NCI-H2029 (cell line): ENCODE results near the gene TH.
A peak's percentile ranks its signal among the peaks of the same experiment; 100 is the strongest.

ENCODE experiments used
- DNase-seq: peaks from one replicate; lab custom pipeline; 2025; lab: John Stamatoyannopoulos, UW

Gene TH

DNA sequence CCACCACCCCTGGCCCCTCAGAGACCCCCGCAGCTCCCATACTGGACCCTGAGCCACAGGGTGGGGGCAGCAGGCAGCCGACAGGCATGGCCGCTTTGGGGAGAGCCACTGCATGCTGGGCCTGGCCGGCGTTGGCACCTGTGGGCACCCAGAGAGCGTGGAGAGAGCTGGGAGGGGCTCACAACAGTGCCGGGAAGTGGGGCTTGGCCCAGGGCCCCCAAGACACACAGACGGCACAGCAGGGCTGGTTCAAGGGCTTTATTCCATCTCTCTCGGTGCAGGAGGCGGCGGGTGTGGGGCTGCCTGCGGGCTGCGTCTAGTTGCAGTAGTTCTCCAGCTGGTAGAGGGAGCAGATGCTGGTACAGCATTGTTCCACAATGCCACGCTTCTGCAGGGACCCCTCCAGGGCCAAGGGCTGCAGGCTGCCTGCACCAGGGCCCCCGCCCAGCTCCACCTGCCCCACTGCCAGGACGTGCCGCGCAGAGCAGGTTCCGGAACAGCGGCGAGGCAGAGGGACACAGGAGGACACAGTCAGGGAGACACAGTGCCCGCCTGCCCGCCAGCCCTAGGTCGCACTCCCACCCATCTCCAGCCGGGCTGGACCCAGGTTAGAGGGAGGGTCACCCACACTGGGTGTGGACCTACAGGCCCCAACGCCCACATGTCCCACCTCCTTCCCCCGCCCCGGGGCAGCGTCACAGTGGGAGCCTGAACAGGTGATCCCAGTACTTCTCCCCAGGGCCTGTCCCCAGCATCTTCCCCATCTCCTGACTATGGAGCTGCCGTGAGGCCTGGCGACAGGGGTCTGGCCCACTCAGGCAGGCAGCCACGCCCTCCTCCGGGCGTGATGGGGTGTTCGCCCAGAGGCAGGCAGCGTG, 11.8 kb downstream of the TH start:
- DNase-seq = no peak

DNA sequence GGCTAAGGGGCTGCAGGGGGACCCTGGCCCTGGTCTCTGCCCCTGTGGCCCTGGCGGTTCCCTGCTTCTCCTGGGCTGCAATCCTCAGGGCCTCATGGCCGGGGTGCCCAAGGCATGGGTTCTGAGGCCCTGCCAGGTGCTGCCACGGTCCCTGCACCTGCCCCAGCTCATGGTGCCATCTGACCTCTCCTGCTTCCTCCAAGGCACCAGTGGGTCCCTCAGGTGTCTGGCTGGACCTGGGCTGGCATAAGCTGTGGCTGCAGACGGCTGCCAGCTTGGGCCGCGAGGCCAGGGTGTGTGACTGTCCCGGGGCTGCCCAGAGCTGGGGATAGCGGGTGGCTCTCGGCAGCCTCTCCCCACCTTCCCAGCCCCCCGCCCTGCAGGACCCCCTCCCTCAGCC, 12.6 kb downstream of the TH start:
- DNase-seq = no peak

DNA sequence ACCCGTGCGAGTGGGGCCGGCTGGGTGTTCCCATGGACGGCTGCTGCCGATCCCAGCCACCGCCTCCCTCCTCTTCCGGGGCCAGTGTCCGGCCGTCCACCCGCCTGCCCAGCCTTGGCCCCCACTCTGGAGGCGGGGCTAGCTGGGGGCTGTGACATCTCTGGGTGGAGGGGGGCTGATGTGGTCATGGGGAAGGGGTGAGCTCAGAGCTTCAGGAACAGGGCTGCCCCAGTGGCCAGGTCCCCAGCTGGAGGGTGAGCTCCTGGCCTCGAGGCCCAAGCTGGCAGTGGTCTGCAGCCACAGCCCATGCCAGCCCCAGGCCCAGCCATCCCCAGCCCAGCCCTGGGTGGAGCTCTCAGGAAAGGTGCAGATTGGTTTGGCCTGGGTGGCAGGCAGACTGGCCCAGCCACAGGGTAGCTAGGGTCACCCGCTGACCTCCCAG, 13.3 kb downstream of the TH start:
- DNase-seq = no peak

DNA sequence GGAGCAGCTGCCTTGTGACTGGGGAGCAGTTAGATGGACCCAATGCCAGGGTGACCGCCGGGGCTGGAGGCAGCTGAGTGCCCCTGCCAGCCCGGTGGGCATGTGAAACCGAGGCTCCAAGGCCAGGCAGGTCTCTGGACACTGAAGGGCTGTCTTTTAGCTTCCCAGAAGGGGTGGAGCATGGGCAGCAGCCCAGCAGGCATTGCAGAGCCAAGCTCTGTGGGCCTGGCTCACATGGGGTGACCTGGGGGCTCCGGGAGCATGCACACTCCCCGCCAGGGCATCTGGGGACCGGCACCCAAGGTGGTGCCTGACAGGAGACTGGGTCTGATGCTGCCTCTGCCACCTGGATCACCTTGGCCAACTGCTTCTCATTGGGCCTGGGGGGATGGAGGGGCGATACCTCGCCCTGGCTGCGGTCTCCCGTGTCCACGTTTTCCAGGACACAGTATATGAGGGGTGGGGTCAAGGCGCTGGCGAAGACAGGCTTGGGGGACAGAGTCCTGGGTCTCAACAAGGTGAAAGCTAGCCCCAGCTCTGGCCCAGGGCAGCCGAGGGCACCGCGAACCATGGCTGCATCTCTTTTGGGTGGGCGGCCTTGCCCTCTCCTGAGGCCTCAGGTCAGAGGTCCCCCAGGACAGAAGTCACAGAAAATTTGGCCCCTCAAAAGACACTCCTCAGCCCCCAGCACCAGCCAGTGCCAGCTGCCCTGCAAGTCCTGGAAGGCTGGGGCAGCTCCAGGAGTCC, 14.1 kb downstream of the TH start:
- no peak for DNase-seq

DNA sequence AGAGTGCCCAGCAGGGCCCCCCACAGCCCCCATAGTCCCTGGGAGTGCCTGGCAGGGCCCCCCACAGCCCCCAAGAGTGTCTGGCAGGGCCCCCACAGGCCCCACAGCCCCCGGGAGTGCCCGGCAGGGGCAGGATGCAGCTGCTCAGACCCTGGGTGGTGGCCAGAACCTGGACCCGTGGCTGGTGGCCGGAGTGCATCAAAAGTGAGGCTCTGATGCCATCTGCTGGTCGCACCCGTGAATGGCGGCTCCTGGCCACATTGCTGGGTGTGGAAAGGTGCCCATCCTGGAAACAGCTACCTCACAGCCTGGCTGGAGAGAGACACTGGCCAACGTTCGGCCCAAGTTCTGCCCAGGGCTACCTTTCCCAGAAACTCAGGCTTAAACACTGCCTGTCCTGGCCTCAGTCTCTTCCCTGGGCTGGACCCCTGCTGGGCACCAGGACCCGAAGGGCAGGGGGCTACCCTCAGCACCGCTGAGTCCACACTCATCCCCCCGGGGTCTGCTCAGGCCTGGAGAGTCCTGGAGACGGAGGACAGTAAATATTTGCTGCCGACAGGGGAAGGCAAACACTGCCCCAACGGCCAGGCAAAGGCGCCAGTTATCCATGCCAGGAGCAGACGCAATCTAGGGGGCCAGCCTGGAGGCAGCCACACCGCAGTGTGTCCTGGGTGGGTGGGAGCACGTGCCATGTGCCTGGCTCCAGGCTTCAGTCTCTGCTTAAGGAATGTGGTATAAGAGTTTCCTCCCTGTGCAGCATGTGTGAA, 15.0 kb downstream of the TH start:
- DNase-seq = peak; percentile 33

DNA sequence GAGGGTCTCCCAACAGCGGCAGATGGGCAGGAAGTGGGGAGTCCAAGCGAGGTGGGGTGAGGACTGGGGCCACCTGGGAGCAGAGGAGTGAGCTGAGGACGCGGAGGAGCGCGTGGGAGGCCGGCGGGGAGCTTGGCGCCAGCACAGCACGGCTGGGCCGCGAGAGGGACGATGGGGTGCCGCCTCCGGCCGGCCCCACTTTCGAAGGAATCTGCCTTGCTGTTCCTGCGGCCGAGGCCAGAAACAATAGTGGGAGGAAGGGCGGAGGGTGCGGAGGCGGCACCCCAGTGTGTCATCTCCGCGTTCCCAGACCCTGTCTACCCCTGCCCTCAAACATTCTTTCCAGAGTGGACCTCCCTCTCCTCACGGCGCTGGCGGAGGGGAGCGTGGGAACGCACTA, 16.1 kb downstream of the TH start:
- DNase-seq = no peak

DNA sequence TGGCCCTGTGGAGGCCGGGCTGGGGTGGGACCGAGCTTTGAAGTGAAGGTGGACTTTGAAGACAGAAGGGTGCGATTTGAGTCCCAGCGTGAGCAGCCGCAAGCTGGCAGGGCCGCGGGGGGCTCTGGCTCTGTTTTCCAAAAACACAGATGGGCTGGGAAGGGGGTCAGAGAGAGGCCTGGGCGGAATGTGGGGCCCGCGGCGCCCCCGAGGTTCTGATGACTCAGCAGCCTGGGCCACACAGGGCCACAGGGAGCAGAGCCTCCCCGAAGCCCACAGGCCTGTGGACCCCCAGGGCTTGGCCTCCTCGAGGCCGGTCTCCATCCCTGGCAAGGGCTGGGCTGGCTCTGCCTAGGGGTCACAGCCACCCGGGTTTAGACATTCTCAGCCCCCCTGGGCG, 16.7 kb downstream of the TH start:
- DNase-seq = no peak

DNA sequence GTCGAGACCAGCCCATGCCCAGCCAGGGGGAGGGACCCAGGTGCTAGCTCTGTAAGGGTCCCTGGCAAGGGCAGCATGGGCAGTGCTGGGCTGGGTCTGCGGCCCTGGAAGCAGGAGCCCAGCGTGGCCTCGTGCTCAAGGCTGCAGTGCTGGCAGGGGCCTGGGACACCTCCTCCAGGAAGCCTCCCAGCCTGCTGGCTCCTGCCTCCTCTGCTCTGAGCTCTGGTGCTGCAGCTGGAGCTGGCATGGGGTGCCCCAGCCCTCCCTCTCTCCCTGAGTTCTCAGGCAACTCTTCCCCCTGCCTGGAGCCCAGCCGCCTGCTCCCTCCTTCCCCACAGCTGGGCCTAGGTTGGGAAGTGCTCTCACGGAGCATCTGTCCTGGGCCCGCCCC, 17.4 kb downstream of the TH start:
- DNase-seq = no peak

DNA sequence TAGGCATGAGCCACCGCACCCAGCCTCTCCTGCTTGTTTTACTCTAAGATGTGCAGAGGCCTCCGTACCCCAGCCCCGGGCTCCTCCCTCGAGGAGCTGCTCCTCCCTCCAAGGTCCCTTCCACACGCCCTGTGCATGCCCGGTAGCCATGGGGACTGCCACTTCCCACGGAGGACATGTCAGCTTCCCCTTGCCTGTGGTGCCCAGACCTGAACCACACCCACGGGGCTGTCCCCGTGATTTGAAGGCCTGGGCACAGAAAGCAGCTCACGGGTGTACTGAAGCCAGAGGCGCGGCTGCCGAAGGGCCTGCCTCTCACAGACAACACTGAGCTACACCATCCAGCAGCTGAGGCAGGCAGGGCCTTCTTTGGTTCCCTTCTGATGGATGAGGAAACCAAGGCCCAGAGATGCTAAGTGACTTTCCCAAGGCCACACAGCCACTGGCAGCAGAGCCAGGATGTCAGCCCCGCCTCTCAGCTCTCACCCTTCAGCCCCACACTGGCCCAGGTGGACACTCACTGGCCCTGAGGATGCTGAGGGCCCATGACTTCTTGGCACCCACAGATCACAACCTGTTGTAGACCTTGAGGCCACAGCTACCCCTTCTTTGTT, 17.9 kb downstream of the TH start:
- no peak for DNase-seq

DNA sequence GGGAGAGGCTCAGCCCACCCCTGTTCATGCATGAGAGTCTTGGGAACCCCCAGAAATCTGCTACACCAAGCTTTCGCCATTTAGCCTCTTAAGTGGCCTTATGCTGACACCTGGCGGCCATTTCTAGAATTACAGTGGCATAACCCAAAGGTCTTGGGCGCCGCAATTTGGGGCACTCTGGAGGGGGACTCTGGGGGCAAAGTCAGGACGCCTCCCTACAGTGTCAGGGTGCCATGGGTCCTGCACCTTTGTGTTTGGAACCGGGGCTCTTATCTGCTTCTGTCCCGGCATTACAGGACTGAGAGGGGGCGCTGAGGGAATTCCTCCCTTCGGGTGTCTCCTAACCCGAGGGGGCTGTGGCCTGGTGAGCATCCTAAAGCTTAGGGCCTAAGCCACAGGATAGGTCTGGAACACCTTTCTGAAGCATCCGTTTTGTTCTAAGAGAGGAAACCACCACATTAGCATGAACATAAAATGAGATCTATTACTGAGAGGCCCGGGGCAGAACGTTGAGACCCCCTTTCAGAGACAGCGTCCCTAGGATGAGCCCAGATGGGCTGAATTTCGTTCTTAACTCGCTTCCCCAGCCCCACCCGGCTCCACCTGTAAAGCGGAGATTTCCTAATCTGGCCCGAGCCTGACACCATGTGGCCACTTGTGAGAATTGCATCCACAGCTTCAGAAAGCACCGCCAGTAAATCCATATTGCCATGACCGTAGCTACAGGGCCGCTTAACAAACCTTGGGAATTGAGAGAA, 19.9 kb downstream of the TH start:
- DNase-seq = peak; percentile 45

DNA sequence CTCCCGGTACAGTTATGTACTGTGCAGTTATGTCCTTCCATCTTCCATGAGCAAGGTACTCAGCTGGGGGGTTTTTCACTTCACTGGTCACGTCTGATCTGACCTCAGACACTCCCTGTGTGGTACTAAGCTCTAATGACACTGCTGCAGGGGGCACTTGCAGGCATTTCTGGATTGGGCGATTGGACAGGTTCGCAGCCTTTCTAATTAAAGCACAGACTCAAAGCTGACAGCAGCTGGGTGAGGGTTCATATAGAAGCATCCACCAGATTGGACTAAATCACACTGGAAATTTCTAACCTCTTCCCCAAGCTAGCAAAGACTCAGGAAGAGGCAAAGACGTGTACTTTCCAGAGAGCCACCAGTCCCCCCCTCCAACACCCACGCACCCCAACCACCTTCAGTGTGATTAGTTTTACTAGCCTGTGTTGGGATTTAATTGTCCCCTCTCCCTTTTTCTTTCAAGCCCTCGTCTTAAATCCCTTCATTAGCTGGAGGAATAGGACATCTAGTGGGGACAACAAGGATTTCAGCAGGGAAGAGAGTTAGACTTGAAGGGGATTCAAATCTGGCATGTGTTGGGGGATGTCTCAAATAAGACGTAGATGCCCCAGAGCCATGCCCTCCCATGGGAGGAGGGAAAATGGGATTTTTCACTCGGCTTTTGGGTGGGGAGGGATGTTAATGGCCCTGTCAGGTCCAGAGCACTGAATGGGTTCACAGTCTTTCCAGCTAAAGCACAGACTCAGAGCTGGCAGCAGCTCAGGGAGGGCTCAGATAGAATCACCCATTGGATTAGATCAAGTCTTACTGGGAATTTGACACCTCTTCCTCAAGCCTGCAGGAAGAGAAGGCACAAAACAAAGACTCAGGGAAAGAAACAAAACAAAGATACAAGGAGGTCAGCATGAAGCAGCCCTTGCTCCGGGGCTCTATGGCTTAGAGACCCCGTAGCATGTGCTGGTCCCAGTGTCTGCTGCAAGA, 21.5 kb downstream of the TH start:
- DNase-seq = no peak

DNA sequence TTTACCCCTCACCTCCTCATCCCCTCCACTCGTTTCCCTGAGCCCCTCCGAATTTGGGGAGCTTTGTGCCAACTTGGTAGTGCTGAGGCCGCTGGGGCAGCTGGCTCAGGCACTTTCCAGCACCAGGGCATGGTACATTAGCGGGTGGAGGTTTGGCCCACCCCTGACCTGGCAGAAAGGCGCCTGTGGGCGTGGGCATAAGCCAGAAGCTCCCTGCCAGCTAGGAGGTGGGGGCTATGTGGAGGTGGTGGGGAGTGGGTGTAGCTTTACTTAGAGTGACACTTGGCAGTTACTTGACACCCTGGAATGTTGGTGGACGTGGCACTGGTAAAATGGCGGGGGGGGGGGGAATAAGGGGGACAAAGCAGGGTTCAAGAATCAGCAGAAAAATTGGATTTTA, 22.2 kb downstream of the TH start:
- no peak for DNase-seq

DNA sequence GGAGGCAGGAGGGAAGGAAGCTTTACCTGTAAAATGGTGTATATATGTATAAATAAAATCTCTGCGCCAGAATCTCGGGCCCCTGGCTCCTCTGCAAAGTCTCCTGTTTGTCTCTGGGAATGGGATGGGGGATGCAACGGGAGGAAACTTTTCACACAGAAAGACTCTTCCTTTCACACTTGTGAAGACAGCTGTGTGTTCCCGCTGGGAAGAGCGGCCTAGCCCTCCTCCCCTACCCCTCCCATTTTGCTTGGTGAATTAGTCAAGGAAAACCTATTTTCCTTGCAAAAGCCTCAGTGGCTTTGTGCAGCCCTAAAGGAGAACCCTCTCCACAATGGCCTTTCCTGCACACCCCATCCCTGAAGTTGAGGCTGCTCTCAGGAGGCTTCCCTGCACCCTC, 23.0 kb downstream of the TH start:
- DNase-seq = no peak

DNA sequence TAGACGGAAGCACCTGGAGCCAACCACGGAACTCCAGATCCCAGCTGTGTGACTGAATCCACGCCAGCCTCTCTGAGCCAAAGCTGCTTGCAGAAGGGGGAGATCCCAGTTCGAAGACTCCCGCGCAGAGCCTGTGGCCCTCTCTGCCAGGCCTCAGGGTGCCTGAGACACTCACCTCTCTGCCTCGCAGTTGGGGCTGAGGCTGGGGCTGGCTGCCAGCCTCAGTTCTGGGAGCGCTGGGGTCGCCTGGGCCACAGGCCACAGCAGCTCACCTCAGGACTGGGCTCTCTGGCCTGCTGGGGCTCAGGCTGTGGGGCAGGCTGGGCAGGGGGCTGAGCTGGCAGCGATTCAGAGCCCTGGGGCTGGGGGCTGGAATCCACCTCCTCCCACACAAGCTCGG, 24.2 kb downstream of the TH start:
- DNase-seq = no peak

DNA sequence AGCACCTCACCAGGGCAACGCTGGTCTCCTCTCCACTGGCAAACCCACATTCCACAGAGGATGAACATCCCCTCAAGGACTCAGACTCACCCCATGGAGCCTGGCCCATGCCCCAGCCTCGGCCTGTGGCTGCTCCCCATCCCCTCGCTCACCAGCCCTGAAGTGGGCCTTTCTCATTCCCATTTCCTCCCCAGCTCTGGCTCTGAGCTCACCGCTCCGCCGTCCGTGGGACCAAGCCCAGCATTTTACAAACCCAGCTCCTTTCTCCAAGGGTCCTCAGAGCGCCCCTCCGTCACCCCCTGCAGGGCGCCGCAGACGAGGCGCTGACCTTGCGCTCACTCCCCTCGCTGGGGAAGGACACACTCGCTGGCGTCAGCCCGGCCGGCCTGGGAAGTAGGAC, 25.6 kb downstream of the TH start:
- no peak for DNase-seq

DNA sequence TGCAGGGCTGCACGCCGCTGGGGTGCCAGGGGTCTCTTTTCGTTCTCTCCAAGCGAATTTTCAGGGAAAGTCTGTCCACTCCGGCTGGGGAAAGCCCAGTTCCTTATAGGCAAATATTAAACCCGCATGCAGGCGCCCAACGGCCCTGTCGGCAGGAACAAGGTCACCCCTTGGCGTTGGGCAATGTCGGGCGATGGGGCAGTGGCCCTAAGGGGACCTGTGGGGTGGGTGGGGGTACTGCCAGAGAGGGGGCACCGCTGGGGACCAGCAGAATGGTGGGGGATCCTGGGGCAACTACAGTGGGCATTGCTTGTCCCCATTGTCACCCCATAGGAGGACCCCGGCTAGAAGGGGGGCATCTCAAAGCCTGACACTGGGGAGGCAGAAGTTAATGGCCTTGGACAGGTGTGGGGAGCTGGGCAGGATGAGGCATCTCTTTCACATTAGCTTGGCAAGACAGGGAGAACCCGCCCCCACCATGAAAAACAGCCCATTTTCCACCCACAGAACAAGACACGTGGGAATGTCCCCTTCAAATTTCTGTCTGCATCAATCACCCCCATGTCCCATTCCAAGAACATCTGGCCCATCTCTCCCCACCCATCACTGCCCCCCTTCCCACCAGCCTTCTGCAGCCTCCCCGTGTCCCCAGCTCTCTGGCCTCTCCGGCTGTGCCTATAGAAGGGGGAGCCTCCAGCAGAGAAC, 26.9 kb downstream of the TH start:
- DNase-seq = no peak

DNA sequence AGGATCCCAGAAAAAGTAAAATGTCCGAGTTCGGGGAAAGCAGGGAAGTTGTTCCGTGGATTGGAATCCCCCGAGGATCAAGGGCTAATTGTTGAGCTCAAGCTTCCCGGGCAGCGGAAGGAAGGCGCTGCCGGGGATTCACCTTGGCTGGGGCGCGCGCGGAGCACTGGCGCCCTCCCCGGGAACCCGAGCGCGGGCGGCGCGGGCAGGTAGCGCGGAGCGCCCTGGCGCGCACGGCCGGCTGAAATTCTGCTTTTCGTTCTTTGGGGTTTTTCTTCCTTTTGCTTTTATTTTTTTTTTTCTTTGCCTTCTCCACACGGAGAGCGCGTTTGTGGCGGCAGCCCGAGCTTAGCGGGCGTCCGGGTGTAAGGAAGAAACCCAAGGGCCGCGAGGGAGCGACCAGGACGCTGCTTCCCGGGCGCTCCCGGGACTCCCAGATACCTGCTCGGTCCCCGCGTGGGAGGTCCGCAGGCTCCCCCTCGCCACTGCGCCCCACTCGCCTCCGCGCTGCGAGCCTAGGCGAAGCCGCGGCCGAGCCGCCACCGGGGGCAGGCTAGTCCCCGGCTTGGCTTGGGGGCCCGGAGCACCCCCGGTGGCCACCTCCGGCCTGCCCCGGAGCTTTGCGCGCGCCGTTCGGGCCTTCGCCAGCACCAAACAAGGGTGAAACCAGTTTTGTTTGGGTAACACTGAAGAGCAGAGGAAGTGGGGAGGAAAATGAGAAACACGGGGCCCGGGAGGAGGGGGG, 27.6 kb downstream of the TH start:
- DNase-seq = no peak

DNA sequence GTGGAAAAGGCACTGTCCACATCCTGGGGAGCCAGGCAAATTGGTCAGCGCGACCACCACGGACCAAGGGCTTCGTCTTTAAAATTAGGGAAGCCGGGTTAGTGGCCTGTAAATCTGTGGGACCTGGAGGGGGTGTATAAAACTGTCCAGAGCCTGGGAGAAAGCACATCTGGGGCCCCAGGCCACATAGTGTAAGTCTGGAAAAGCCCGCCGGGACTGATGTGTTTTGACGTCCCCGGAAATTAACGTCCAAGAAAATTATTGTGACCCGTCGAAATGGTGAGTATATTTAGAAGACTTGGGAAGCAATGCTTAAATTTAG, 28.2 kb downstream of the TH start:
- DNase-seq = no peak

DNA sequence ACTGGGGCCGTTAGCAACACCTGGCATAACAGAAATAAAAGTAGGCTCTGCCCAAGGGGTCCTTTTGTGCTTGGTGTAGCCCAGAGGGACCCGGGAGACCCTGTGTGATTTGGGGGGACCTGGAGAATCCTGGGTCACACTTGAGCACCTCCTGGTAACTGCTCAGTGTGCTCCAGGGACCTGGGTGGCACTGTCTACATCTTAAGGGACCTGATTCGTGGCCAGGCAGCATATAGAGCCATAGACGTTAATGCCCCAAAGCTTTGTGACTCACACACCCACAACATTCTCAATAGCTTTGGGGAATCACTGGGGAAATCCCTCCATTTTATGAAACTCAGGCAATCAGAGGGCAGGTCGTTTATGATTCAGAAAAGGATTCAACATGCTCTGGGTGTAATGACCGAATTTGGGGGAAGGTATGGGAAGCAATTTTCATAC, 28.8 kb downstream of the TH start:
- no peak for DNase-seq
